HG03460 (cell line): ENCODE results near the gene TMEM44.
"Not testable (repeated sequence)": the region's sequence is repeated elsewhere in the genome, so short reads cannot be mapped to it uniquely, and the experiment has no call there.

ENCODE experiments used
- ATAC-seq: cut with Tn5 transposase; IDR thresholded peaks from one replicate; pipeline ENCODE4 v1.9.1; 2021; ENCODE audit not compliant: unreplicated experiment

The TMEM44 gene

GRCh38 chr3:194612221-194612620 is 21.0 kb downstream of the TMEM44 start:
- ATAC-seq = no peak

GRCh38 chr3:194610689-194611088 is 22.5 kb downstream of the TMEM44 start:
- no peak for ATAC-seq

GRCh38 chr3:194609601-194610000 is 23.6 kb downstream of the TMEM44 start:
- no peak for ATAC-seq

- no peak for ATAC-seq
Observed at GRCh38 chr3:194608981-194609380, 24.2 kb downstream of the TMEM44 start.

- no peak for ATAC-seq
Observed at GRCh38 chr3:194607592-194608389, 25.4 kb downstream of the TMEM44 start.

- ATAC-seq = no peak
Observed at GRCh38 chr3:194606941-194607340, 26.3 kb downstream of the TMEM44 start.

GRCh38 chr3:194606163-194606562 is 27.1 kb downstream of the TMEM44 start:
- ATAC-seq = no peak

GRCh38 chr3:194605314-194605713 is 27.9 kb downstream of the TMEM44 start:
- not testable (repeated sequence) for ATAC-seq

GRCh38 chr3:194604837-194605236 is 28.4 kb downstream of the TMEM44 start:
- ATAC-seq = no peak

- no peak for ATAC-seq
Observed at GRCh38 chr3:194604126-194604525, 29.1 kb downstream of the TMEM44 start.

- ATAC-seq = no peak
Observed at GRCh38 chr3:194602669-194603171, 30.5 kb downstream of the TMEM44 start.

GRCh38 chr3:194598771-194599557 is 34.3 kb downstream of the TMEM44 start:
- ATAC-seq = no peak

GRCh38 chr3:194596906-194597305 is 36.3 kb downstream of the TMEM44 start:
- no peak for ATAC-seq

- no peak for ATAC-seq
Observed at GRCh38 chr3:194592798-194593752, 40.1 kb downstream of the TMEM44 start.

GRCh38 chr3:194588741-194589140 is 44.5 kb downstream of the TMEM44 start:
- ATAC-seq = no peak

- no peak for ATAC-seq
Observed at GRCh38 chr3:194588236-194588635, 45.0 kb downstream of the TMEM44 start.

- ATAC-seq = no peak
Observed at GRCh38 chr3:194587438-194587931, 45.7 kb downstream of the TMEM44 start.

GRCh38 chr3:194586836-194587235 is 46.4 kb downstream of the TMEM44 start:
- ATAC-seq = no peak

- no peak for ATAC-seq
Observed at GRCh38 chr3:194585880-194586281, 47.3 kb downstream of the TMEM44 start.

GRCh38 chr3:194584866-194585265 is 48.4 kb downstream of the TMEM44 start:
- ATAC-seq = no peak

- no peak for ATAC-seq
Observed at GRCh38 chr3:194584320-194584776, 48.9 kb downstream of the TMEM44 start.
